Right kidney (tissue), 1 donor: ENCODE results near the gene RABGGTA.

Source experiments
- DNase-seq: peaks from one replicate; pipeline ENCODE4 v3.0.0-alpha.2; 2016

The RABGGTA gene

GRCh38 chr14:24279301-24280186, 8.1 kb upstream of the RABGGTA start:
- no peak for DNase-seq

DNA sequence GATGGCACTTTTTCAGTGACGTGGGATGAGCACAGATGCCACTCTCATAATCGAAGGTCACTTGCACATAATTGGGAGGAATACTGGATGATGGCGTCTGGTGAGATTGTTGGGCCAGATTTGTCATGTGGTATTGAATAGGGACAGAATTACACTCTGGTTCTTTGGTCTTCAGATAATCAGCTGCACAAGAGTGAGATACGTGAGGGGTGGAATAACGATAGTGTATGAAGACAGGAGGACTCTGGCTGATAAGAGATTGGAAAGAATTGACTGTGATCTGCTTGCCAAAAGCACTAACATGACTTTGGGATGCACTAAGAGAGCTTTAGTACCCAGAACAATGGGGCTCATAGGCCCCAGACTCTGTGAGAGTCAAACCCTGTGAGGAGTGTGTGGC, 7.0 kb upstream of the RABGGTA start:
- DNase-seq = no peak

DNA sequence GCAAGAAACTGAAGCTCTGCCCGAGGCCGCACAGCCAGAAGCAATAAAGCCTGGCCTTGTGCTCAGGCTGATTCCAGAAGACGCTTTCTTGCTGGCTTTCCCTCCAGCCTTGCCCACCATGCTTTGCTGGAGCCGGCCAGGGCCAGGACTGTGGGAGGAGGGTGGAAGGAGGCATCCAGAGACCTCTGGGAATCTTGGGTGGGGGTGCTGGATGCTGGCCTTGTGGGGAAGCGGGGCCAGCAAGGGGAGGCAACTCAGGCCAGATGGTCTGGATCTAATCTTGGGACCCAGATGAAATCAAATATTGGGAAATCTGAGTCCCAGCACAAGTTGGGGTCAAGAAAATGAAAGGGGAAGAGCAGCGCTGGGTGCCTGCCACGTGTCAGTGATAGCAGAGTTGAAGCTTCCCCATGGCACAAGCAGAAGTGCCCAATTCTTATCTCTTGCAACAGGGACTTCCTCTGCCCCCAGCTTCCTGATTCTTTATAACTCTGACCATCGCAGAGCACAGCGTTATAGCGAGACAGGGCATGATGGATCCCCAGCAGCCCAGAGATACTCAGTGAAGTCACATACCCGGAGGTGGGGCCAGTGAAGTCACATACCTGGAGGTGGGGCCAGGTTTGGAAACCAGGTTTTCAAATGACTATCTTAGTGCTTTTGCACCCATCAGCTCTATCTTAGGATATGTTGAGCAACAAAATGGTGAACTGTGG, 6.4 kb upstream of the RABGGTA start:
- DNase-seq = no peak

DNA sequence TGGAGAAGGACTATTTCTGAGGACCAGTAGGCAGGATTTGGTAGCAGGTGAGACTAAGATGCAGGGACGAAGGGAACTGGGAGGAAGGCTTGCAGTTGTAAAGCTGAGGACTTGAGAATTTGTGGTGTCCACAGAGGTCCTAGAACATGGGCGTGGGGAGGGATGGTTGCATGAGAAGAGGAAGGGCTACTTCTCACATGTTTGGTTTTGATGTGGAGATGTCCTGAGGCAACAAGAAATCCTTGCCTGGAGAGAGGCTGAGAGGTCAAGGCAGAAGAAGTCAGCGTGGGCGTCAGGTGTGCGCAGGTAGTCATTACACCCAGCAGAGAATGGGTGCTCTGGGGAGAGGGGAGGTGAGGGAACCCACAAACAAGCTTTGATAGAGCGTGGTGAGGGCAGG, 5.7 kb upstream of the RABGGTA start:
- DNase-seq = no peak

GRCh38 chr14:24274101-24274543, 2.7 kb upstream of the RABGGTA start:
- DNase-seq = no peak

DNA sequence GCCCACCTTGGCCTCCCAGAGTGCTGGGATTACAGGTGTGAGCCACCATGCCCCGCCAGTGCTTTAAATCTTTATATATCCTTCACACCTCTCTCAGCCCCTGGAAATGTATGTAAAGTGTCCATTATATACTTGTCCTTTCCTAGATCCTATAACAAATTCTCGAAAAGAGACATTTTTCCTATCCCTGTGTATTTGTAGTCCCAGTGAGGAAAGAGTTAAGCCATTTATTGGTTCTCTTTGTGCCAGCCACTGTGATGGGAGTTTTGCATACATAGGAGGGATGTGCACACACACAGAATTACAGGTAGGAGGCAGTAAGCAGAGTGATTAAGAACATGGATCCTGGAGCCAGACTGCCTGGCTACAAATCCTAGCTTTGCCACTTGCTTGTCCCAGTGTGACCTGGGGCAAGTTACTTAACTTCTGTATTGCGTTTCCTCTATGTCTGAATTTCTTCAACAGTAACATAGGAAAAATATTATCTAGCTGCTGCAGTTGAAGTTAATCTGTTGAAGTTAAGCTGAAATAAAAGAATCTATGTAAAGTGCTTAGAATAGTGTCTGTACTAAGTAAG, 2.1 kb upstream of the RABGGTA start:
- no peak for DNase-seq

DNA sequence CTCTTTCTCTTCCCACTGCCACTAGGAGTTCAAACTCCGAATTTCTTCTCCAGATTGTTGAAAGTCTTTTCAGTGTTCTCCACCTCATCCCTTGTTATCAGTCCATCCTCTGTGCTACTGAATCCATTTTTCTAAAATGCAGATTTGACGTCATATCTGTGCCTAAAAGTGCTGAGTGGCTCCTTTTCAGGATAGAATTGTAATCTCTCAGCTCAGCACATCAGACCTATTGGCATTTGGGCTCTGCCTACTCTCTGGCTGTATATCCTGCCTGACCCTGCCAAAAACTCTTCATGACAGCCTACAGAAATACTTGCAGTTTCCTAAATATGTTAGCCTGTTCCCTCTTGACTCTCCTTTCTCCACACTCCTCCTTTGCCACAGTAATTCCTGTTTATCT, 1.1 kb upstream of the RABGGTA start:
- no peak for DNase-seq

GRCh38 chr14:24271834-24272263, 452 bp upstream of the RABGGTA start:
- DNase-seq = no peak

DNA sequence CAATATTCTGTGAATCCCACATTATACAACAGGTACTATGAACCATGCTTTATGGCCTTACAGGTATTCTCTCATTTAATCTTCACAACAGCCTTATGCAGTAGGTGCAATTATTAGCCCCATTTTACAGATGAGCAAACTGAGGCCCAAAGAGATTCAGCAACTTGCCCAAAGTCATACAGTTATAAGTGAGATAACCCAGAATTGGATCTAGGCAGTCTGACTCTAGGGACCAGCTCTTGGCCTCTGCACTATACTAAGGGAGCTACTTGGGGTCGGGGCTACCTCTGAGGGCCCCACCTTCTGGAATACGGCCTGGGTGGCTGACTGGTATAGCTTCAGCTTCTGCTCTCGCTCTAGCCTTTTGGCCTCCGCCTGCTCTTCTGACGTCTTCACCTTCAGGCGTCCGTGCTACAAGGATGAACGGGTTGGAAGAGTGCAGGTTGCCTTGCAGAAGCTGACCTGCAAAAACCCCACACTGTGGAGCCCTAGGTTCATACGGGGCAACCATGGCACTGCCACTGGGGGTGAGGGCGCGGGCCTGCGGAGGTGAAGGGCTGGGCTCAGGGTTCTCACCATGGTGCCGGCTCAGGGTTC, 762 bp downstream of the RABGGTA start:
- DNase-seq = no peak

- DNase-seq = no peak
Measured at GRCh38 chr14:24269910-24270536, 1.4 kb downstream of the RABGGTA start.

DNA sequence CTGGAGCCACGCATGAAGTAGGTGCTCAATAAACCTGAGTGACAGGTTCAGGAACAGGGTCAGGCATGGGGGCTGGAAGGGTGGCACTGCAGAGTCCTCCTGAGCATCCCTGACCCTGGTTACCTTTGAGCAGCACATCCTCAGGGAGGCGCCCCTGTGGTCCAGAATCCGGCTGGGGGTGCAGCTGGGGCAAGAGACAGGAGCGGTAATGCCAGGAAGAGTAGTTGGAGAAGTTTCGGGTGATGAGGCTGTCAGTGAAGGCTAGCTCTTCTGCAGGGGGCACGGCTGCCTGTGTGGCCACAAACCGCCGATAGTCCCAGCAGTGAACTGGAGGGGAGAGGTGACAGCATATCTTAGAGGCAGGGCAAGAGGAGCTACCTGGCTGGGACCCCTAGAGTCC, 2.0 kb downstream of the RABGGTA start:
- DNase-seq = no peak

DNA sequence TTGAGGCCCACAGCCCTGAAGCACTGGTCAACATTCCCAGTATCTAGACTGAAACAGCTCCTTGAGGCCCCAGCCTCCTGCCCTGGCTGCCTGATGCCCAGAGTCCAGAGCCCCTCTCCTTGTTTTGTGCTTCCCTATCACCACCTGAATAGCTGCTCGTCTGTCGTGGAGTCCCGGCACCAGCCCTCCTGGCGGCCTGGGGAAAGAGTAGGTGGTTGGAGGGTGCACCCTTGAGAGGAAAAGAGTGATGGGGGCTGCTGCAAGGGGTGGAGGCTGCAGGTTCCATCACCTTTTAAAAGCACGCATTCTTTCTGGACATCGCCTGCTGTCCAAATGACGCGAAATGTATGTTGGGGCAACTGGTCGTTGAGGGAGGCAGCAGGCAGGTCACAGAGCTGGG, 3.2 kb downstream of the RABGGTA start:
- DNase-seq = no peak

- DNase-seq = no peak
Measured at GRCh38 chr14:24267516-24267915, 3.9 kb downstream of the RABGGTA start.

DNA sequence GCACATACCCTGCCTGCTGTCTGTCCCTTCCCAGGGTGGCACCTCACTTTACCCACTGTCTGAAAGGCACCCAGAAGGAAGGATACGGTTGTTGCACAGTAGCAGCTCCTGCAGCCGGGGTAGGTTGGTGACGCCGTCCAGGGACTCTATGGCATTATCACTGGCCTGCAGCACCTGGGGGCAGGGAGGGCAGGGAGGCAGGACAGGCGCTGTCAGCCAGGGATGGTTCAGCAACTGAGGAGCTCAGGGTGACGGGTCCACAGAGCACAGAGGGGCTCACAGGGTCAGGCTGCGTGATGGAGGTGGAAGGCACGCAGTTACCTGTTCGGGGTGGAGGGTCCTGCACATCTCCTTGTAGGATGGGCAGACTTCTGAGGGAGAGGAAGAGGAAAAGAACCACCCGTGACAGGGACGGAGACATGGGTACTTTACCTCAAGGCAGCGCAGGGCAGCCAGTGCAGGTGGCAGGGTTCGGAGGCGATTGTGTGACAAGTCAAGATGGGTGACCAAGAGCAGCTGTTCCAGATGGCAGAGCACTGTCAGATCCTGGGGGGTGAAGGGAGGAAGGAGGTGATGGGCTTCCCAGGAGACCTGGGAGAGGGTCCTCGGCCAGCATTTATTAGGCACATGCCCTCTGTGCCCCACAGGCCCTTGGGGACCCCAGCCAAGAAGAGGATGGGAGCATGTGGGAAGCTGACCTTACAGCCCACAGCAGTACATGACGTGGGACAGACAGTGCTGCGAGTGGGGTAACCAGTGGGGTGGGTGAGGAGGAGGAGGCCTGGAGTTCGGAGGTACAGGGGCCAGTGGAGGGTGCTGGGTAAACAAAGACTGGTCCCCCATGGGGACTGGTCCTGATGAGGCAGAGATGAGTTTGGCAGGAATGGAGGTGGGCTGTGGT, 4.8 kb downstream of the RABGGTA start:
- no peak for DNase-seq

DNA sequence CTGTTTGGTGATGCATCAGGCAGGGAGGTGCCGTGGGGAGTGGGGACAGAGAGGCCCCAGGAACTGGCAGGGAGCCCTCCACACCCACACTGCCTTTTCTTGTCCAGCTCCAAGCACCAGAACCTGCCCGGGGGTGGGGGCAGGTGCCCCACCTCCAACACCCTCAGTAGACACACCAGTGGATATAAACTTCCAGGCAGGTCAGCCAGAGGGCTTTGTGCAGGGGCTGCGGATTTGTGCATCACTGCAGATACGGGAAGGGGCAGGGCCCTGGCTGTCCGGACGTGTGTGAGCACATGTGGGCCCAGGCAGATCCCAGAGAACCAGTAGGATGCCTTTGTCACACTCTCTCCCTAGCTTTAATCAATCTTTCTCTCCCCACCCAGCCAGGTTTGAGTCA, 7.1 kb downstream of the RABGGTA start:
- DNase-seq = no peak

DNA sequence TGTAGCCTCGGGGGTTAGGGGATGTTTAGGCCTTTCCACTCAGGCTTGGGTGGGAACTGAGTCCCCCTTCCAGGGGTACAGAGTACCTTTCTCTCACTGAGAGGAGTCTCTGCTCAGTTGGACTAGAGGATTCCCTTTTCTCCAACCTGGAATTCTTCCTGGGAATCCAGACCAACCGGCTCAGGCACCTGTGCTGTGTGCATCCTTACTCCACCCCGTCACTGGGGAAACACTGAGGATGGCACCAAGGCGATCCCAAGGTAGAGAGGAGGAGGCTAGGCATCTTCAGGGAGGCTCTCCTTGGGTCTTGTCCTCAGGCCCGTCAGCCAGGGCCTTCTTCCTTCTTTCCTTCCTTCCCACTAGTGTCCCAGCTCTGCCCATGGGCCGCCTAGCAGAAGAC, 7.5 kb downstream of the RABGGTA start:
- DNase-seq = no peak

DNA sequence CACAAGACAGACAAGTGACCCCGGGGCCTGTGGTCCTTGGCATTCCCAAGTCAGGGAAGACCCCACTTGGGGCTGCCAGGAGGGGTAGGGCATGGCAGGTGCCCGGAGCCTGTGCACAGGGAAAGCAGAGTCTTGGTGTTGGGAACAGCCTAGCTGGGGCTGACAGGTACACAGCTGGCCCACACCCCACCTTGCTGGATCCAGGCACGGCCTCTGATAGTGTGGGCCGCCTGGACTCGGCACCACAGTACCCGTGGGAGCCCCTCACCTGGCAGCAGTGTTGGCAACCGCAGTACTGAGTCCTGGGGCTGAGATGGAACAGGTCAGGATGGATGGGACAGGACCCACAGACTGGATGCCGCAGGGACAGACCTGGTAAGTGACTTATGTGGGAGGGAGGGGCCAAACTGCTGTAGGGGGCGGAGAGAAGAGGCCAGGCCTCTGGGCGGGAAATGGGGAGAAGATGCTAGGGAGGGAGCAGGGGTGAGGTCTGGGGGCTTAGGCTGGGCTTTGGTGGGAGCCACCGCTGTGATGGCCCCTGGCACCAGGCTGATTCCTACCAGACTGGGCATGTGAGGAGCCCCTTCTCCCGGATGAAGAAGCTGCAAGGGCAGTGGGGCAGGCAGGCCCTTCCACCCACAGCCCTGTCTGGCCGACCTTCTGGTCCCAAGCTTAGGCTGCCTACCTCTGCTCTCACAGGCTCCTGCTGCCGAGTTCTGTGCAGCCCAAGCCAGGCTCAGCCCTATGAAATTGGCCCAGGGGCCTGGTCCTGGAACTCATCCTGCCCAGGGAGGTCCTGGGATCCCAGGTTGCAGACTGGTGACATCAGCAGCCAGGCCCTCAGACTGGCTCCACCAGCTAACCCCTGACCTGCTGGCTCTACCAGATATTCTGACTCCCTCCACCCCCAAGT, 8.3 kb downstream of the RABGGTA start, which contains the start of gene TGM1:
Gene TGM1, minus strand, starts transcription at position 357 of the 913 bp plus-strand sequence. CDS start 825 bp downstream, outside the sequence.
- no peak for DNase-seq

DNA sequence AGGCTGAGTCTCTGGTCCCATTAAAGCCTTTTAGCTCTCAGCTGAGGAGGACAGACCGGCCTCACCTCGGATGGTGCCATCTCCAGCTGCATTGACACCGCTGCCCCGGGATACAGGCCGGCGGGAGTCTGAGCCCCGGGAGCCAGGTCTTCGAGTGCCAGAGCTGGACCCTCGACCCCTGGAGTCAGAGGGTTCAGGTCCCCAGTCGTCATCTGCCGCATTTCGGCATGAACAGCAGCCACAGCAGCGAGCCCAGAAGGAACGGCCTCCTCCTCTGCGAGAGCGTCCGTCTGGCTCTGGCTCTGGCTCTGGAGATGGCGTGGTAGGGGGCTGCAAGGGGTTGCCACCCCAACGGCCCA, 9.4 kb downstream of the RABGGTA start:
- no peak for DNase-seq

- DNase-seq = no peak
Measured at GRCh38 chr14:24261256-24261968, 10.0 kb downstream of the RABGGTA start.

GRCh38 chr14:24260780-24261157, 10.6 kb downstream of the RABGGTA start:
- no peak for DNase-seq
